GM19351 (cell line): ENCODE results near the gene WNT7A.
"Not testable (repeated sequence)": the region's sequence is repeated elsewhere in the genome, so short reads cannot be mapped to it uniquely, and the experiment has no call there.

Source experiments
- ATAC-seq: cut with Tn5 transposase; IDR thresholded peaks from one replicate; pipeline ENCODE4 v1.9.1; 2021; ENCODE audit warnings: mild to moderate bottlenecking, moderate library complexity; ENCODE audit not compliant: unreplicated experiment

The WNT7A gene

GRCh38 chr3:13866041-13866965 is 13.6 kb downstream of the WNT7A start:
- ATAC-seq: no peak

DNA sequence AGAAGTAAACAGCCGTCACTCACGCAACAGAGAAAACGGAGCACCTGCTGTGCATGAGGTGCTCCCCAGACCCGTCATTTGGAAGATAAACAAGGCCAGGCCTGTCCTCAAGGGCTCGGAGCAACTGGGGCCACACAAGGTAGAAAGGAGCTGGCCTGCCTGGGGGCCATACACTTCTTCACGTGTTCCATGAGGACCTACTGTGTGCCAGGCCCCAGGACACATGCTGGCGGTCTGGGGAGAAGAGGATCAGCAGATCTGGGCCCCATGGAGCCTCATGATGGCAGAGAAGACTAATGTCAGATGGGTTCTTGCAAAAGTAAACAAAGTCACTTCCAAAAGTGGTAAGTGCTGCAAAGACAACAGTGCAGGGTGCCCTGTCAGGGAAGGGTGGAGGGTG is 14.3 kb downstream of the WNT7A start:
- ATAC-seq: no peak

GRCh38 chr3:13865106-13865505 is 14.8 kb downstream of the WNT7A start:
- ATAC-seq: no peak

- no peak for ATAC-seq
Observed at GRCh38 chr3:13863965-13864595, 15.8 kb downstream of the WNT7A start.

DNA sequence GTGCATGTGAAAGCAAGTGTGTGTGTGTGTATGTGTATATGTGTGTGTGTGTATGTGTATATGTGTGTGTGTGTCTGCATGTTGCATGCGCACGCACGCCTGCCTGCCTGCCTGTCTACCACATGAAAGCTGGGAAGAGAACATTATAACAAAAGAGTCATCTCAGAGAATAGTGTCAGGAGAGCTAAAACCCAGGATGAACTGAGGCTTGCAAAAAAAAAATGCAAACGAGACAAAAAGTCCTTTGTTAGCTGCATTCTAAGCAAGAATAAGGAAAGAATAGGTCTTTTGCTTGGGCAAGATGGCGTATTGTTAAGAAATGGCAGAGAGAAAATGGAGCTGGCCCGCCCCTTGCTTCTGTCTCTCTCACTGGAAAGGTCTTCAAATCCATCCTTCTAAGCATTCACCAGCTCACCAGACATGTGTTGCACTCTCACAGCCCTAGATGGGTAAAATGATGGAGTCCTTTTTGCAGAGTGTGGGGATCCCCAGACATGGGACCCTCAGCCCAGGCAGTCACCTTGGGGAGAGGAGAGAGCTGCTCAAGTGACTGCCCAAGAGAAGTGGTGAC is 16.4 kb downstream of the WNT7A start:
- no peak for ATAC-seq

DNA sequence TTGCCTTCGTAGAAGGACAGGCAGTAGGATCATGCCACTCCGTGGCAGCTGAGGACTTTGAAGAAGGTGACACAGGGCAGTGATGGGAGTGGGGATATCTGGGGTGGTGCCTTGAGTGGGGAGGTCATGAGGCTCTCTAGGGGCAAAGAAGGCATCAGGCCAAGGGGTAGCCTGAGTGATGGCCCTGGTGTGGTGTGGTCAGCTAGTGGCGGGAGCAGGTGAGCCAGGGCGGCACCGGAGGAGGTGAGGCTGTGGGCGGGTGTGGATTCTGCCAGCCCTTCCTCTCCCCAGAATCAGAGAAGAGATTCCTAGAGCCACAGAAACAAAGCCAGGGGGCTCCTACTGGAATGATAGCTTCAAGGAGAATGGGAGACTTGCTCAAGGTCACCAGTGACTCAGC is 18.4 kb downstream of the WNT7A start:
- no peak for ATAC-seq

DNA sequence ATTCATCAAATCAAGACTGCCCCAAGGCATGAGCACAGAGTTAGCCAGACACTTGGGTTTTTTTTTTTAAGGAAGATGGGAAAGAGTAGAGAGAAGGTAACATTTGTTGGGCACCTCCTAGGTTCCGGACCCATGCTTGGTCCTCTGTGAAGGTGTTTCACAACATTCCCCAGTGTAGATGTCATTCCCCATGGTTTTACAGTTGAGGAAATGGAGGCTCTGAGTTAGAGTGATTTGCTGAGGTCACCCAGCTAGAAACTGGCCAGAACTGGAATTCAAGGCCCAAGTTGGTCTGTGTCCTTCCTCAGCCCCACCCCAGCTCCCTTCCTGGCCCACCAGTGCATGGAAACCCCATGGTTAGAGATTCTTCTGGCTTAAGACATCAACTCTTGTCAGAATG is 19.9 kb downstream of the WNT7A start:
- ATAC-seq: no peak

- no peak for ATAC-seq
Observed at GRCh38 chr3:13858768-13859520, 20.9 kb downstream of the WNT7A start.

DNA sequence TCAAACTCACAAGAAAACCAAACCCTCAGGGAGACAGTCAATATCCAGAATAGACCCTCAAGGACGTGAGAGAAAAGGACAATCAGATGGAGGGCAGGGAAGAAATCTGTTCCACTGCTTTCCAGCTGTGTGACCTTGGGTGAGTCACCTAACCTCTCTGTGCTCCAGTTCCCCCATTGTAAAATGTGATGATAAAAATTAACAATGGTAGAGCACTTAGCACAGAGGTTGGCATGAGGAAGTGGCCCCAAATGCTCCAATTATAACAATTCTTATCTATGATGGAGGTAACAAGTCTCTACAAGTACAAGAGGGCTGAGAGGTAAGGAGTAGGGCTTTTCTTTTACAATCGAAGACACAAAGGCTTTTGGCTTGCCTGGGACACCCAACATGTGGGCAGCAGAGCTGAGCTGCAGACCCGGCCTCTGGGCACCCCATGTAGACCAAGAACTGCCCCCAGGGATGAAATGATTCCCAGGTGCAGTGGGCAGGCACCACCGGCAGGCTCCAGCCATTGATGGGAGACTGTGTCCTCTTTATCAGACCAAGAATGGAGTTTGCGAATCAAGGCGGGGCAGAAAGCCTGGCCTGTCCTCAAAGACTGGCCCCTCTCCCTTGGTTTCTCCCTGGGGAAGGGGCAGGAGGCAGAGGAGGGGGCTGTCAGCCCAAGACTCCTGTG is 22.0 kb downstream of the WNT7A start:
- no peak for ATAC-seq

DNA sequence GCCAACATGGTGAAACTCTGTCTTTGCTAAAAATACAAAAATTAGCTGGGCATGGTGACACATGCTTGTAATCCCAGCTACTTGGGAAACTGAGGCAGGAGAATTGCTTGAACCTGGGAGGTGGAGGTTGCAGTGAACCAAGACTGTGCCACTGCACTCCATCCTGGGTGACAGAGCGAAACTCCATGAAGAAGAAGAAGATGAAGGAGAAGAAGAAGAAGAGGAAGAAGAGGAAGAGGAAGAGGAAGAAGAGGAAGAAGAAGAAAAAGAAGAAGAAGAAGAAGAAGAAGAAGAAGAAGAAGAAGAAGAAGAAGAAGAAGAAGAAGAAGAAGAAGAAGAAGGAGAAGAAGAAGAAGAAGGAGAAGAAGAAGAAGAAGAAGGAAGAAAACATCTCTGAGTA is 23.2 kb downstream of the WNT7A start:
- ATAC-seq: not testable (repeated sequence)

- no peak for ATAC-seq
Observed at GRCh38 chr3:13856006-13856405, 23.9 kb downstream of the WNT7A start.

DNA sequence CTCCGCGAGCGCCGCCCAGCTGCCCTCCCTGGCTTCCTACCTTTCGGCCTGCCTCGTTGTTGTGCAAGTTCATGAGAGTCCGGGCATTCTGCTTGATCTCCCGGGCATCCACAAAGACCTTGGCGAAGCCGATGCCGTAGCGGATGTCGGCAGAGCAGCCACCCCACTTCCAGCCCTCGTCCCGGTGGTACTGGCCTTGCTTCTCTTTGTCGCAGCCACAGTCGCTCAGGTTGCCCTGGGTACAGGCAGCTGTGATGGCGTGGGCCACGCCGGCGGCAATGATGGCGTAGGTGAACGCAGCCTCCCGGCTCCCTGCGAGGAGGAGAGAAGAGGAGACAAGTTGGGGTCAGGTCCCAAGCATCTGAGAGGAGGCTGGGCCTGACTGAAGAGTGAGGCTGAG is 25.4 kb downstream of the WNT7A start:
- no peak for ATAC-seq

DNA sequence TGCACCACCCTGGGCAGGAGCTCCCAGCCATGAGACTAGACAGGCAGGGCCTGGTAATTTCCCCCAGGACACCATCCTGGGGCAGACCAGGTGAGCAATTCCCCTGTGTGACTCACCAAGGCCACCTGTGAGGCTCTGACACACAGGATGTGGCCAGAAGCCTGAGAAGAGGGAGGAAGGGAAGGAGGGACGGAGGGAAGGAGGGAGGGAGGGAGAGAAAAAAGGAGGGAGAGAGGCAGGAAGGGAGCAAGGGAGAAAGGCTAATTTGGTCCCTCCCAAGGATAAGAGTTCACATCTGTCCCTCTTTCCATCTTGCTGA is 25.9 kb downstream of the WNT7A start:
- ATAC-seq: no peak

GRCh38 chr3:13853256-13853977 is 26.5 kb downstream of the WNT7A start:
- ATAC-seq: no peak

GRCh38 chr3:13852638-13853009 is 27.2 kb downstream of the WNT7A start:
- ATAC-seq: no peak

DNA sequence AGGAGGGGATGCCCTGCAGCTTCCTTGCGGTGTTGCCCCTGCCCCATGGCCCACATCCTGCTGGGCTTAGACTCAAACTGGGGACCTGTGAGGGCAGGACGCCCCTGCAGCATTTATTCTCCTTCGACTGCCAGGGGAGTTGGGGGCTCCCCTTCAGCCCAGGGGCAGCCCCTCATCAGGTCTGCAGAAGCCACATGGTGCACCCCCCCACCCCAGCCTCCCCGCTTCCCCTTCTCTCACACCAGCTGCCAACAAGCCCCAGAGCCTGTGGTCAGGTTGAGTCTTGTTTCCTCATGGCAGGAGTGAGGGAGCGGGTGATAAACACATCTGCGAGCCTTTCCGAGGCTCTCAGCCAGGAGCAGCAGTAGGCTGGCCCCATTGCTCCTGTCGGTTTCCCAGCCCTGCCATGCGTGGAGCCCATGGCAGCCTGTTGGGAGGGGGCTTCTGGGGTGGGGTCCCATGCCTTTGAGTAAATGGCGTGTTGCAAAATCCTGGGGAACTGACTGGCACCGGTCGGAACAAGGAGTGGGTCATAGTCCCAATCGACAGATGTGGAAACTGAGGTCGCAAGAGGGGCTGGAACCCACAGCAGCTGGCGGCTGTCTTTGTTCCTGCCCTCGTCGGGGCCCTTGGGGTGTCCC is 27.8 kb downstream of the WNT7A start:
- no peak for ATAC-seq

DNA sequence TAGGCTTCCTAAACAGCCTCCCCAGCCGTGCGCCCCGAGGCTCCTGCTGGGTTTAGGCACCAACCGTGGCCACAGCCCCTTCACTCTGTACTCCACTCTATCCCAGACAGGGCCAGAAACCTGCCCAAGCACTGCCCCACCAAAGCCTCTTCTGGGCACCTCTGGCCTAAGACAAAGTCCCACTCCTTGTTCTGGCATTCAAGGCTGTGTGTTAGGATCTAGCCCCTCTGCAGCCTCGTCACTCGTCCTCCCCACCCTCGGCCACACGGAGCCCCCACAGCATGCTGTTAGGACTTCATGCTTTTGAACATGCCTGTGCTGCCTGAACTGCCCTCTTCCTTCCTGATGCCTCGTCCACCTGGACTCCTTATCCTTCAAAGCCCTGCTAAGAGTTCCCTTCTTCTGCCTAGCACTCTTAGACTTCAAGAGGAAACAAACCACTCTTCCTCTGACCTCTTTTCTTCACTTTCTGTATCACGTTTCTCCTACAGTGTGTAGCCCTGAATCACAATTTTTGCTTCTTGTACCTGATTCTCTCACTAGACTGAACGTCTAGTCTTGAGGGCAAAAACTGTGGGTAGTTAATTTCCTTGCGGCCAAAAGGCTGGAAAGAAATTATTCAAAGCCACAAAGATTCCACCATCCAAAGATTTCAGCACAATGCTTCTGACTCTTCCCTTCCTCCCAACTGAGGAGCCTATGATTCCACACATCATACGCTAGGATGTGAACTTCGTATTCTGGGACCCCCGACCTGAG is 28.6 kb downstream of the WNT7A start:
- ATAC-seq: no peak

- ATAC-seq: no peak
Observed at GRCh38 chr3:13850161-13850945, 29.5 kb downstream of the WNT7A start.
